ENCODE results near the gene PDZRN3.

DNA sequence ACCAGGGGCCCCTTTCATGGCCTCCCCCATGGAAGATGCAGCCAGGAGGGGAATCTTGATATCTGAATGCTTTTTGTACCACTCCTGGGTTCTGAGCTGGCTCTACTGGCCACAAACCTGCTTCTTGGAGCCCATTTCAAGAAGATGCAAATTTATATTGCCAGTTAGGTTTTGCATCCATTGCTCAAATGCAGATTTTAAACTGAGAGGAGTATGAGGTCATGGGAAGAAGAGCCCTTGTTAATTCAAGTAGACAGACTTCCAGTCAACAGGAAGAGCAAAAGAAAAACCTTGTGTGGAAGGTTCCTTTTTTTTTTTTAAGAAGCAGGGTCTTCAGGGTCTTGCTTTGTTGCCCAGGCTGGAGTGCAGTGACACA, 133.5 kb downstream of the PDZRN3 start:
- TF ChIP-seq JUNB (IDR thresholded peaks at IDR 0.05; ENCODE audit: unreplicated experiment) (no peak), POLR2AphosphoS5 (IDR thresholded peaks at IDR 0.05; ENCODE audit: low read depth) (no peak), EZH2 (IDR thresholded peaks at IDR 0.05; ENCODE audit: low read depth, unreplicated experiment) (no peak), EZH2phosphoT487 (IDR thresholded peaks at IDR 0.05; ENCODE audit: unreplicated experiment) (no peak), CREB1 (CRISPR knock-in tag; IDR thresholded peaks at IDR 0.05; ENCODE audit: low read depth) (no peak), ZNF114 (CRISPR knock-in tag; IDR thresholded peaks at IDR 0.05) (no peak), ZNF331 (CRISPR knock-in tag; IDR thresholded peaks at IDR 0.05; ENCODE audit: low read depth) (no peak), STAT1 (IDR thresholded peaks at IDR 0.05; ENCODE audit: unreplicated experiment) (no peak), NANOG (IDR thresholded peaks at IDR 0.05; ENCODE audit: borderline replicate concordance) (no peak)
- TF ChIP-seq, protein P1, sequence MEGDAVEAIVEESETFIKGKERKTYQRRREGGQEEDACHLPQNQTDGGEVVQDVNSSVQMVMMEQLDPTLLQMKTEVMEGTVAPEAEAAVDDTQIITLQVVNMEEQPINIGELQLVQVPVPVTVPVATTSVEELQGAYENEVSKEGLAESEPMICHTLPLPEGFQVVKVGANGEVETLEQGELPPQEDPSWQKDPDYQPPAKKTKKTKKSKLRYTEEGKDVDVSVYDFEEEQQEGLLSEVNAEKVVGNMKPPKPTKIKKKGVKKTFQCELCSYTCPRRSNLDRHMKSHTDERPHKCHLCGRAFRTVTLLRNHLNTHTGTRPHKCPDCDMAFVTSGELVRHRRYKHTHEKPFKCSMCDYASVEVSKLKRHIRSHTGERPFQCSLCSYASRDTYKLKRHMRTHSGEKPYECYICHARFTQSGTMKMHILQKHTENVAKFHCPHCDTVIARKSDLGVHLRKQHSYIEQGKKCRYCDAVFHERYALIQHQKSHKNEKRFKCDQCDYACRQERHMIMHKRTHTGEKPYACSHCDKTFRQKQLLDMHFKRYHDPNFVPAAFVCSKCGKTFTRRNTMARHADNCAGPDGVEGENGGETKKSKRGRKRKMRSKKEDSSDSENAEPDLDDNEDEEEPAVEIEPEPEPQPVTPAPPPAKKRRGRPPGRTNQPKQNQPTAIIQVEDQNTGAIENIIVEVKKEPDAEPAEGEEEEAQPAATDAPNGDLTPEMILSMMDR (conservative IDR thresholded peaks at IDR 0.05; ENCODE audit: low read depth in 2 of 2) = no peak
- TF ChIP-seq, protein P2, sequence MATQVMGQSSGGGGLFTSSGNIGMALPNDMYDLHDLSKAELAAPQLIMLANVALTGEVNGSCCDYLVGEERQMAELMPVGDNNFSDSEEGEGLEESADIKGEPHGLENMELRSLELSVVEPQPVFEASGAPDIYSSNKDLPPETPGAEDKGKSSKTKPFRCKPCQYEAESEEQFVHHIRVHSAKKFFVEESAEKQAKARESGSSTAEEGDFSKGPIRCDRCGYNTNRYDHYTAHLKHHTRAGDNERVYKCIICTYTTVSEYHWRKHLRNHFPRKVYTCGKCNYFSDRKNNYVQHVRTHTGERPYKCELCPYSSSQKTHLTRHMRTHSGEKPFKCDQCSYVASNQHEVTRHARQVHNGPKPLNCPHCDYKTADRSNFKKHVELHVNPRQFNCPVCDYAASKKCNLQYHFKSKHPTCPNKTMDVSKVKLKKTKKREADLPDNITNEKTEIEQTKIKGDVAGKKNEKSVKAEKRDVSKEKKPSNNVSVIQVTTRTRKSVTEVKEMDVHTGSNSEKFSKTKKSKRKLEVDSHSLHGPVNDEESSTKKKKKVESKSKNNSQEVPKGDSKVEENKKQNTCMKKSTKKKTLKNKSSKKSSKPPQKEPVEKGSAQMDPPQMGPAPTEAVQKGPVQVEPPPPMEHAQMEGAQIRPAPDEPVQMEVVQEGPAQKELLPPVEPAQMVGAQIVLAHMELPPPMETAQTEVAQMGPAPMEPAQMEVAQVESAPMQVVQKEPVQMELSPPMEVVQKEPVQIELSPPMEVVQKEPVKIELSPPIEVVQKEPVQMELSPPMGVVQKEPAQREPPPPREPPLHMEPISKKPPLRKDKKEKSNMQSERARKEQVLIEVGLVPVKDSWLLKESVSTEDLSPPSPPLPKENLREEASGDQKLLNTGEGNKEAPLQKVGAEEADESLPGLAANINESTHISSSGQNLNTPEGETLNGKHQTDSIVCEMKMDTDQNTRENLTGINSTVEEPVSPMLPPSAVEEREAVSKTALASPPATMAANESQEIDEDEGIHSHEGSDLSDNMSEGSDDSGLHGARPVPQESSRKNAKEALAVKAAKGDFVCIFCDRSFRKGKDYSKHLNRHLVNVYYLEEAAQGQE (IDR thresholded peaks at IDR 0.05; ENCODE audit: unreplicated experiment) = no peak
- TF ChIP-seq, protein P3, sequence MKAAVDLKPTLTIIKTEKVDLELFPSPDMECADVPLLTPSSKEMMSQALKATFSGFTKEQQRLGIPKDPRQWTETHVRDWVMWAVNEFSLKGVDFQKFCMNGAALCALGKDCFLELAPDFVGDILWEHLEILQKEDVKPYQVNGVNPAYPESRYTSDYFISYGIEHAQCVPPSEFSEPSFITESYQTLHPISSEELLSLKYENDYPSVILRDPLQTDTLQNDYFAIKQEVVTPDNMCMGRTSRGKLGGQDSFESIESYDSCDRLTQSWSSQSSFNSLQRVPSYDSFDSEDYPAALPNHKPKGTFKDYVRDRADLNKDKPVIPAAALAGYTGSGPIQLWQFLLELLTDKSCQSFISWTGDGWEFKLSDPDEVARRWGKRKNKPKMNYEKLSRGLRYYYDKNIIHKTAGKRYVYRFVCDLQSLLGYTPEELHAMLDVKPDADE (IDR thresholded peaks at IDR 0.05) = no peak
